ENCODE results near the gene BST1.

The BST1 gene

GRCh38 chr4:15673337-15673736, 29.5 kb upstream of the BST1 start:
- H3K27ac ChIP-seq (replicated peaks), result no peak overlapping the region
- TF ChIP-seq, protein P1, sequence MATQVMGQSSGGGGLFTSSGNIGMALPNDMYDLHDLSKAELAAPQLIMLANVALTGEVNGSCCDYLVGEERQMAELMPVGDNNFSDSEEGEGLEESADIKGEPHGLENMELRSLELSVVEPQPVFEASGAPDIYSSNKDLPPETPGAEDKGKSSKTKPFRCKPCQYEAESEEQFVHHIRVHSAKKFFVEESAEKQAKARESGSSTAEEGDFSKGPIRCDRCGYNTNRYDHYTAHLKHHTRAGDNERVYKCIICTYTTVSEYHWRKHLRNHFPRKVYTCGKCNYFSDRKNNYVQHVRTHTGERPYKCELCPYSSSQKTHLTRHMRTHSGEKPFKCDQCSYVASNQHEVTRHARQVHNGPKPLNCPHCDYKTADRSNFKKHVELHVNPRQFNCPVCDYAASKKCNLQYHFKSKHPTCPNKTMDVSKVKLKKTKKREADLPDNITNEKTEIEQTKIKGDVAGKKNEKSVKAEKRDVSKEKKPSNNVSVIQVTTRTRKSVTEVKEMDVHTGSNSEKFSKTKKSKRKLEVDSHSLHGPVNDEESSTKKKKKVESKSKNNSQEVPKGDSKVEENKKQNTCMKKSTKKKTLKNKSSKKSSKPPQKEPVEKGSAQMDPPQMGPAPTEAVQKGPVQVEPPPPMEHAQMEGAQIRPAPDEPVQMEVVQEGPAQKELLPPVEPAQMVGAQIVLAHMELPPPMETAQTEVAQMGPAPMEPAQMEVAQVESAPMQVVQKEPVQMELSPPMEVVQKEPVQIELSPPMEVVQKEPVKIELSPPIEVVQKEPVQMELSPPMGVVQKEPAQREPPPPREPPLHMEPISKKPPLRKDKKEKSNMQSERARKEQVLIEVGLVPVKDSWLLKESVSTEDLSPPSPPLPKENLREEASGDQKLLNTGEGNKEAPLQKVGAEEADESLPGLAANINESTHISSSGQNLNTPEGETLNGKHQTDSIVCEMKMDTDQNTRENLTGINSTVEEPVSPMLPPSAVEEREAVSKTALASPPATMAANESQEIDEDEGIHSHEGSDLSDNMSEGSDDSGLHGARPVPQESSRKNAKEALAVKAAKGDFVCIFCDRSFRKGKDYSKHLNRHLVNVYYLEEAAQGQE (IDR thresholded peaks at IDR 0.05; ENCODE audit: insufficient replicate concordance, low read depth), result no peak
- TF ChIP-seq CTCF (IDR thresholded peaks at IDR 0.05; ENCODE audit: insufficient read depth, low read length), result no peak
- TF ChIP-seq GABPA (IDR thresholded peaks at IDR 0.05; ENCODE audit: low read depth), result no peak
- TF ChIP-seq POLR2AphosphoS5 (IDR thresholded peaks at IDR 0.05; ENCODE audit: low read depth), result no peak
- no peak for TF ChIP-seq SPI1 (IDR thresholded peaks at IDR 0.05; ENCODE audit: borderline replicate concordance, low read depth)
- no peak overlapping the region for H3K4me3 ChIP-seq (replicated peaks; ENCODE audit: insufficient read depth, low read length)
- no peaks in the 10 kb centered on the region for H3K27me3 ChIP-seq (ENCODE audit: insufficient read depth, poor library complexity, severe bottlenecking)
- no peak for DNase-seq (ENCODE audit: low read depth in 1 of 2, low spot score in 1 of 2)

DNA sequence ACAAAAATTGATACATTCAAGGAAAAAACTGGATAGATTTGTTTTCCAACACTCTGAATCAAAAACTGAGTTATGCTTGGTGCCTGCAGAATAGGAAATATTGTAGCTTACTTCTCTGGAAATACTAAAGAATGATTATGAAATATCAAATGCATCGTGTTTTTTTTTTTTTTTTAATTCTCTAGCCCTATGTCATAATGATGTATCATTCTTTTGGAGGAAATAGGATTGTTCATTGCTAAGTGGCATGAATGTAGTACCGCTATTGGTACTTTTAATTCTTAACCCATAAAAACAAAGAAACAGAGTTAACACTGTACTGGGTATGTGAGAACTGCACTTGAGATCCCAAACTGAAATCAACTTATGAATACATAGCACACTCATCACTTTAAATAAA, 28.8 kb upstream of the BST1 start:
- no peak overlapping the region for H3K27ac ChIP-seq (replicated peaks)
- H3K4me3 ChIP-seq (replicated peaks; ENCODE audit: insufficient read depth, low read length), result no peak overlapping the region
- TF ChIP-seq CTCF (IDR thresholded peaks at IDR 0.05; ENCODE audit: insufficient read depth, low read length) (no peak), SPI1 (IDR thresholded peaks at IDR 0.05; ENCODE audit: borderline replicate concordance, low read depth) (no peak), POLR2AphosphoS5 (IDR thresholded peaks at IDR 0.05; ENCODE audit: low read depth) (no peak), GABPA (IDR thresholded peaks at IDR 0.05; ENCODE audit: low read depth) (no peak)
- TF ChIP-seq, protein P1 (IDR thresholded peaks at IDR 0.05; ENCODE audit: insufficient replicate concordance, low read depth), result no peak
- no peaks in the 10 kb centered on the region for H3K27me3 ChIP-seq (ENCODE audit: insufficient read depth, poor library complexity, severe bottlenecking)
- no peak for DNase-seq (ENCODE audit: low read depth in 1 of 2, low spot score in 1 of 2)

DNA sequence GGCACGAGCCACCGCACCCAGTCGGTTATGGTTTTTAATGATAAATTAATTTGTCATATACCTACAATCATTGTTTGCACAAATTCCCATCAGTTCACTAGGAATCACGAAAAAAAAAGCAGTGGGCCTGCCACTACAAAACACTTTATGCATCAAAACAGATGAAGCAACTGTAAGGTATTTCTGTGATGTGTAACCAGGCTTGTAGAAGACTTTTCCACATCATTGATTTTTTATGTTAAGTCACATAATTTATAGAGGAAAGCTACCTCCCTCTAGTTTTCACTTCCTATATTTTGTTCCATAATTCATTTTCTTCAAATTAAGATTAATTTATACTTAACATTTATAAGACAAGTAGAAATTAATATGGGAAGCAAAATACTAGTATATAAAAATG, 27.9 kb upstream of the BST1 start:
- Histone ChIP-seq H3K27me3 (ENCODE audit: insufficient read depth, poor library complexity, severe bottlenecking) (no peaks in the 10 kb centered on the region), H3K27ac (replicated peaks) (no peak overlapping the region), H3K4me3 (replicated peaks; ENCODE audit: insufficient read depth, low read length) (no peak overlapping the region)
- TF ChIP-seq POLR2AphosphoS5 (IDR thresholded peaks at IDR 0.05; ENCODE audit: low read depth) (no peak), CTCF (IDR thresholded peaks at IDR 0.05; ENCODE audit: insufficient read depth, low read length) (no peak), GABPA (IDR thresholded peaks at IDR 0.05; ENCODE audit: low read depth) (no peak), SPI1 (IDR thresholded peaks at IDR 0.05; ENCODE audit: borderline replicate concordance, low read depth) (no peak)
- TF ChIP-seq, protein P1 (IDR thresholded peaks at IDR 0.05; ENCODE audit: insufficient replicate concordance, low read depth), result no peak
- no peak for DNase-seq (ENCODE audit: low read depth in 1 of 2, low spot score in 1 of 2)

Measured in HL-60 (cell line).